HG03571 (cell line): ENCODE data around the gene SS18L1.

Experiments
- ATAC-seq: cut with Tn5 transposase; IDR thresholded peaks from one replicate; pipeline ENCODE4 v1.9.1; 2021; ENCODE audit not compliant: unreplicated experiment

Gene SS18L1

GRCh38 chr20:62222972-62223371, 79.4 kb downstream of the SS18L1 start:
- ATAC-seq = no peak

- no peak for ATAC-seq
Observed at GRCh38 chr20:62223571-62223970, 80.0 kb downstream of the SS18L1 start.

GRCh38 chr20:62224113-62224855, 80.7 kb downstream of the SS18L1 start:
- ATAC-seq = no peak

GRCh38 chr20:62225026-62225425, 81.5 kb downstream of the SS18L1 start:
- ATAC-seq = no peak

GRCh38 chr20:62225820-62226635, 82.5 kb downstream of the SS18L1 start:
- no peak for ATAC-seq

- ATAC-seq = no peak
Observed at GRCh38 chr20:62226707-62227590, 83.4 kb downstream of the SS18L1 start.

- no peak for ATAC-seq
Observed at GRCh38 chr20:62227591-62227976, 84.0 kb downstream of the SS18L1 start.

- no peak for ATAC-seq
Observed at GRCh38 chr20:62227977-62228958, 84.7 kb downstream of the SS18L1 start.

GRCh38 chr20:62228982-62229545, 85.5 kb downstream of the SS18L1 start:
- ATAC-seq = no peak

- ATAC-seq = no peak
Observed at GRCh38 chr20:62229667-62230066, 86.1 kb downstream of the SS18L1 start.

GRCh38 chr20:62230276-62230675, 86.7 kb downstream of the SS18L1 start:
- no peak for ATAC-seq

GRCh38 chr20:62230696-62231095, 87.1 kb downstream of the SS18L1 start:
- no peak for ATAC-seq

- no peak for ATAC-seq
Observed at GRCh38 chr20:62231292-62231691, 87.7 kb downstream of the SS18L1 start.
